HL-60 (cell line): Measurements from ENCODE around the gene PEX11B.

Experiments
- GABPA ChIP-seq: IDR thresholded peaks from 2 replicates; pipeline ENCODE4 v1.6.1; 2012; ENCODE audit warnings: low read depth
- TF ChIP-seq, protein P1 (sequence below): IDR thresholded peaks from one replicate; pipeline ENCODE4 v1.5.1; 2011; ENCODE audit warnings: low read length, control low read depth, inconsistent platforms; ENCODE audit not compliant: insufficient read depth

DNA sequence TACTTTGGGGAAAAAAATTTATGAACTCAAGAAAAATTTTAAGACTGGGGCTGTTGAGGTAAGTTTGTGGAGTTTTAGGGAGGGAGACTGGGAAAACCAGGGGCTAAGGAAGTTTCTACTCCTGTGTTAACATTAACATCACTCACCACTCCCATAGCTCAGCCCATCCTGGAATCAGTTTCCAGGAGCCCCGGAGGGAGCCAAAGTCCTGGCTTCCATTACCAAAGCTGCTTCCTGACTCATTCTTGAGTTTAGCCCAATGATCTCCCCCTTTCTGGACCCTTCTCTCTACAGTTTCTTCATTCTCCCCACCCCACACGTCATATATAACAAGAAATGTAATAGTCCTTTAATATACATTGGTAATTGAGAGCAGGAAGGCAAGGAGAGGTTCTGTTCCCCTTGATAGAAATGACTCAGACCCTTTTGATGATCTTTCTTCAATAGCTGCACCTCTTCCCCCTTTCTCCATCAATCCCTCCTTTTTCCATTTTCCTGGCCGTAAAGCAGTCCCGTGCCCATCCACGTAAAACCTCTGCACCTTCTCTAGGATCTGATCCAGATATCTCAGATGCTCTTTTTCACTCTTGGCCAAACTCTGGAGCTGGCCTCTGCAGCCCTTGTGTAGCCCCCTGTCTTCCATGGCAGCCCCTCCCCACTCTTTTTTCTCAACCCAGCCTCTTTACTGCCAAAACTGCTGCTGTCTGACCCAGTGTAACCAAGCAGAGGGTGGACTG lies 55.1 kb downstream of the PEX11B start:
- TF ChIP-seq GABPA = no peak
- TF ChIP-seq, protein P1, sequence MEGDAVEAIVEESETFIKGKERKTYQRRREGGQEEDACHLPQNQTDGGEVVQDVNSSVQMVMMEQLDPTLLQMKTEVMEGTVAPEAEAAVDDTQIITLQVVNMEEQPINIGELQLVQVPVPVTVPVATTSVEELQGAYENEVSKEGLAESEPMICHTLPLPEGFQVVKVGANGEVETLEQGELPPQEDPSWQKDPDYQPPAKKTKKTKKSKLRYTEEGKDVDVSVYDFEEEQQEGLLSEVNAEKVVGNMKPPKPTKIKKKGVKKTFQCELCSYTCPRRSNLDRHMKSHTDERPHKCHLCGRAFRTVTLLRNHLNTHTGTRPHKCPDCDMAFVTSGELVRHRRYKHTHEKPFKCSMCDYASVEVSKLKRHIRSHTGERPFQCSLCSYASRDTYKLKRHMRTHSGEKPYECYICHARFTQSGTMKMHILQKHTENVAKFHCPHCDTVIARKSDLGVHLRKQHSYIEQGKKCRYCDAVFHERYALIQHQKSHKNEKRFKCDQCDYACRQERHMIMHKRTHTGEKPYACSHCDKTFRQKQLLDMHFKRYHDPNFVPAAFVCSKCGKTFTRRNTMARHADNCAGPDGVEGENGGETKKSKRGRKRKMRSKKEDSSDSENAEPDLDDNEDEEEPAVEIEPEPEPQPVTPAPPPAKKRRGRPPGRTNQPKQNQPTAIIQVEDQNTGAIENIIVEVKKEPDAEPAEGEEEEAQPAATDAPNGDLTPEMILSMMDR = no peak
